ENCODE results near the gene OR10H1. TPM values are rescaled to one million over a fixed set of nuclear protein-coding genes. Genes with fewer than 3 reads are reported as not detected.

Gene OR10H1
- total and polyA plus RNA-seq, 4 donors: under 0.01 TPM; not detected in 3

DNA sequence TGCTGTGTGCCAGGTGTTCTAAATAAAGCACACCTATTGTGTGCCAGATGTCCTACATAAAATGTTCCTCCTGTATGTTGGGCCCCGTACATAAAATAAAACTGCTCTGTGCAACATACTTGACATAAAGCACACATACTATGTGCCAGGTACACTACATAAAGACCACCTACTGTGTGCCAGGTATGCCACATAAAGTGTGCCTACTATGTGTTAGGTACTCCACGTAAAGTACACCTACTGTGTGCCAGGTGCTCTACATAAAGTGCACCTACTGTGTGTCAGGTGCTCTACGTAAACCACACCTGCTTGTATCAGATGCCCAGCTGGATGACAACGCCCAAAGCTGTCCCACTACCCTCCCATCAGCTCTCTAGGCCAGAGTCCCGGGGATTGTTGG lies 33.8 kb downstream of the OR10H1 start:
- WGBS: 76% methylated on average over 5 of the region's 5 CpGs
- Histone ChIP-seq H3K27me3 (ENCODE audit: control insufficient read depth in 4 of 4, insufficient read depth in 4 of 4, low read length in 3 of 4) (no peaks in the 10 kb centered on the region), H3K4me3 (ENCODE audit: low read depth in 1 of 3, low read length in 3 of 3) (no peak overlapping the region), H3K36me3 (ENCODE audit: control insufficient read depth in 4 of 4, insufficient read depth in 3 of 4, low read depth in 1 of 4, low read length in 3 of 4) (no peaks in the 10 kb centered on the region), H3K9ac (ENCODE audit: low read depth in 1 of 2, low read length in 2 of 2) (no peak overlapping the region), H3K9me3 (ENCODE audit: control insufficient read depth in 4 of 4, low read length in 3 of 4) (no peaks in the 10 kb centered on the region), H3K4me1 (ENCODE audit: control insufficient read depth in 4 of 4, insufficient read depth in 4 of 4, low read length in 3 of 4) (peaks cover 0 to 11% (median 7%) of the 10 kb centered on the region in 4 donors), H3K27ac (ENCODE audit: low read depth in 1 of 2, low read length in 2 of 2) (no peak overlapping the region)
- no peak for TF ChIP-seq TAF1 (conservative IDR thresholded peaks at IDR 0.05)
- no peak for TF ChIP-seq NR2F2 (IDR thresholded peaks at IDR 0.05)
- TF ChIP-seq REST (IDR thresholded peaks at IDR 0.05): no peak
- no peak for DNase-seq (ENCODE audit: low spot score)

GRCh38 chr19:15780610-15781418 lies 34.6 kb downstream of the OR10H1 start:
- Histone ChIP-seq H3K27me3 (ENCODE audit: control insufficient read depth in 4 of 4, insufficient read depth in 4 of 4, low read length in 3 of 4) (no peaks in the 10 kb centered on the region), H3K36me3 (ENCODE audit: control insufficient read depth in 4 of 4, insufficient read depth in 3 of 4, low read depth in 1 of 4, low read length in 3 of 4) (no peaks in the 10 kb centered on the region), H3K9ac (ENCODE audit: low read depth in 1 of 2, low read length in 2 of 2) (no peak overlapping the region), H3K4me3 (ENCODE audit: low read depth in 1 of 3, low read length in 3 of 3) (no peak overlapping the region), H3K27ac (ENCODE audit: low read depth in 1 of 2, low read length in 2 of 2) (peak overlapping the region in 1 of 2 donors; percentile 36), H3K4me1 (ENCODE audit: control insufficient read depth in 4 of 4, insufficient read depth in 4 of 4, low read length in 3 of 4) (peaks cover 0 to 11% (median 7%) of the 10 kb centered on the region in 4 donors), H3K9me3 (ENCODE audit: control insufficient read depth in 4 of 4, low read length in 3 of 4) (no peaks in the 10 kb centered on the region)
- no peak for DNase-seq (ENCODE audit: low spot score)
- 80% methylated on average over 7 of the region's 7 CpGs for WGBS
- TF ChIP-seq TAF1 (conservative IDR thresholded peaks at IDR 0.05) (no peak), RXRA (IDR thresholded peaks at IDR 0.05) (no peak), MAX (IDR thresholded peaks at IDR 0.05) (no peak), ZBTB33 (IDR thresholded peaks at IDR 0.05) (no peak), FOXA1 (IDR thresholded peaks at IDR 0.05) (no peak), ATF3 (IDR thresholded peaks at IDR 0.05) (no peak), SP1 (IDR thresholded peaks at IDR 0.05) (no peak)

Measured in liver (tissue), 9 donors.